K562 (cell line): ENCODE data around the gene PSMD4. TPM values are rescaled to one million over a fixed set of nuclear protein-coding genes. Genes with fewer than 3 reads are reported as not detected.
A peak's percentile ranks its signal among the peaks of the same experiment; 100 is the strongest.

Source experiments
- ATF3 ChIP-seq, 2 experiments: fragments of 450-650 bp in 1 of 2; sonication (generic) in 1 of 2; formaldehyde crosslinking in 1 of 2; IDR thresholded peaks in 1 of 2; conservative IDR thresholded peaks in 1 of 2; 2 replicates each; pipeline versions ENCODE4 v1.6.1 to v1.8.1; 2016 to 2023; ENCODE audit warnings: mild to moderate bottlenecking in 2 of 2, moderate library complexity in 2 of 2, inconsistent platforms in 1 of 2, missing genetic modification reagents in 1 of 2
- BACH1 ChIP-seq: fragments of 200-800 bp; sonication (Bioruptor generic); IDR thresholded peaks from 2 replicates; pipeline ENCODE4 v1.6.1; 2016; ENCODE audit warnings: missing genetic modification characterization, missing compliant biosample characterization
- FOS ChIP-seq: IDR thresholded peaks from 3 replicates; pipeline ENCODE4 v1.6.1; 2011; ENCODE audit not compliant: insufficient read length; ENCODE audit errors: extremely low read depth
- GTF2F1 ChIP-seq: IDR thresholded peaks from 2 replicates; pipeline ENCODE4 v1.6.1; 2011; ENCODE audit warnings: low read depth, low read length, improper control_type of control experiment
- KLF13 ChIP-seq: fragments of 450-650 bp; IDR thresholded peaks from 2 replicates; pipeline ENCODE4 v1.6.1; 2016; ENCODE audit warnings: missing genetic modification characterization, low read depth, mild to moderate bottlenecking, missing compliant biosample characterization, moderate library complexity, borderline replicate concordance
- MAZ ChIP-seq, 2 experiments: fragments of 450-650 bp in 1 of 2; sonication (generic) in 1 of 2; formaldehyde crosslinking; IDR thresholded peaks in 1 of 2; conservative IDR thresholded peaks in 1 of 2; 2 replicates each; pipeline versions ENCODE4 v1.4.0 to v1.5.0; 2020; ENCODE audit warnings: mild to moderate bottlenecking in 1 of 2, missing genetic modification reagents in 1 of 2
- MED1 ChIP-seq: sonication (generic); formaldehyde crosslinking; IDR thresholded peaks from 2 replicates; pipeline ENCODE4 v1.8.1; 2023; ENCODE audit warnings: missing genetic modification reagents, borderline replicate concordance
- MTA3 ChIP-seq: fragments of 450-650 bp; formaldehyde crosslinking; IDR thresholded peaks from 2 replicates; pipeline ENCODE4 v1.6.1; 2017; ENCODE audit warnings: mild to moderate bottlenecking, borderline replicate concordance
- MYC ChIP-seq, 2 experiments: fragments of 250-450 bp in 1 of 2; sonication (Bioruptor Pico) in 1 of 2; IDR thresholded peaks; 2 replicates each; pipeline versions ENCODE4 v1.5.1 to v1.6.1; 2012 to 2021; ENCODE audit warnings: low read depth in 2 of 2, borderline replicate concordance in 1 of 2, improper control_type of control experiment in 1 of 2, low read length in 1 of 2, mild to moderate bottlenecking in 1 of 2, moderate library complexity in 1 of 2
- NELFE ChIP-seq: IDR thresholded peaks from 2 replicates; pipeline ENCODE4 v1.6.1; 2011; ENCODE audit warnings: mild to moderate bottlenecking; ENCODE audit not compliant: insufficient read depth, insufficient read length
- NR2C1 ChIP-seq, 2 experiments: fragments of 450-650 bp; IDR thresholded peaks; 2 replicates each; pipeline ENCODE4 v1.6.1; 2017; ENCODE audit warnings: mild to moderate bottlenecking in 2 of 2, antibody characterized with exemption in 1 of 2, inconsistent platforms in 1 of 2, missing compliant biosample characterization in 1 of 2, missing genetic modification characterization in 1 of 2
- TAF15 ChIP-seq: fragments of 200-400 bp; formaldehyde crosslinking; IDR thresholded peaks from 2 replicates; pipeline ENCODE4 v1.6.1; 2017; ENCODE audit warnings: mild to moderate bottlenecking, low read depth, low read length, moderate library complexity
- UBTF ChIP-seq, 2 experiments: IDR thresholded peaks; 2 replicates each; pipeline ENCODE4 v1.6.1; 2012; ENCODE audit warnings: improper control_type of control experiment in 2 of 2, low read depth in 2 of 2, low read length in 2 of 2, borderline replicate concordance in 1 of 2
- WHSC1 ChIP-seq: IDR thresholded peaks from one replicate; pipeline ENCODE4 v1.6.1; 2012; ENCODE audit warnings: low read length, control low read depth, inconsistent platforms
- ZBTB8A ChIP-seq: fragments of 450-650 bp; IDR thresholded peaks from 2 replicates; pipeline ENCODE4 v1.6.1; 2018; ENCODE audit warnings: mild to moderate bottlenecking, moderate library complexity; ENCODE audit not compliant: partially characterized antibody
- ZKSCAN8 ChIP-seq: fragments of 200-800 bp; sonication (Bioruptor generic); IDR thresholded peaks from 2 replicates; pipeline ENCODE4 v1.6.1; 2016; ENCODE audit warnings: missing genetic modification characterization, missing compliant biosample characterization
- ZNF197 ChIP-seq: fragments of 200-800 bp; sonication (Bioruptor generic); IDR thresholded peaks from 2 replicates; pipeline ENCODE4 v1.6.1; 2016; ENCODE audit warnings: low read depth, missing genetic modification characterization, missing compliant biosample characterization
- ZNF3 ChIP-seq: fragments of 250-450 bp; sonication (Bioruptor Pico); IDR thresholded peaks from 2 replicates; pipeline ENCODE4 v1.5.0; 2021; ENCODE audit warnings: mild to moderate bottlenecking, moderate library complexity
- ZNF354B ChIP-seq: fragments of 250-450 bp; sonication (Bioruptor Pico); IDR thresholded peaks from 2 replicates; pipeline ENCODE4 v1.4.0; 2020
- ZNF395 ChIP-seq: fragments of 200-800 bp; sonication (Bioruptor generic); IDR thresholded peaks from 2 replicates; pipeline ENCODE4 v1.6.1; 2017; ENCODE audit warnings: missing genetic modification characterization, missing compliant biosample characterization
- ZNF644 ChIP-seq: fragments of 200-800 bp; sonication (Bioruptor generic); IDR thresholded peaks from 2 replicates; pipeline ENCODE4 v1.6.1; 2016; ENCODE audit warnings: low read depth, missing genetic modification characterization, missing compliant biosample characterization
- ZNF699 ChIP-seq: fragments of 250-450 bp; sonication (Bioruptor Pico); IDR thresholded peaks from 2 replicates; pipeline ENCODE4 v1.8.0; 2021; ENCODE audit warnings: mild to moderate bottlenecking, moderate library complexity; ENCODE audit not compliant: insufficient replicate concordance
- polyA plus RNA-seq, 8 experiments: library from polyadenylated mRNA; depleted of rRNA in 4 of 8; stranded (reverse) in 5 of 8; unstranded in 3 of 8; fragments of >200 nt; fragmentation: Nextera tagmentation in 2 of 8; fragmentation: Illumina TruSeq in 1 of 8; extraction: Ambion mirVana in 2 of 8; extraction: Trizol in 1 of 8; gene quantifications; 2 replicates each; pipeline versions ENCODE4 v1.2.1 to v1.2.3, GENCODE V29; 2011 to 2014; ENCODE audit warnings: inconsistent platforms in 1 of 8, missing spikeins in 1 of 8
- total RNA-seq, 7 experiments: library from RNA; depleted of rRNA in 6 of 7; stranded (reverse); fragments of >200 nt in 6 of 7; fragmentation: Illumina TruSeq in 2 of 7; extraction: Trizol in 2 of 7; gene quantifications; 2 replicates each; pipeline versions ENCODE4 v1.2.1 to v1.2.3, GENCODE V29; 2011 to 2021; ENCODE audit warnings: low replicate concordance in 1 of 7

Gene PSMD4
- total and polyA plus RNA-seq, 9 of the 15 experiments (the other 6 are each of a cell fraction or from before 2014, with no cell fraction given) = 194 to 353 (median 295) TPM

GRCh38 chr1:151281225-151281968 lies 26.9 kb downstream of the PSMD4 start (continued):
- TF ChIP-seq FOS (no peak), MAZ (CRISPR knock-in tag; conservative IDR thresholded peaks at IDR 0.05 in 1 of 2, IDR thresholded peaks at IDR 0.05 in 1 of 2) (peak; percentile 62 to 92; a peak in 3 of 4 replicates), MTA3 (peak; percentile 90; the same call in 1 of the 2 replicates), ZBTB8A (no peak), BACH1 (tag) (no peak), ZNF197 (no peak), ZNF699 (no peak), ZNF3 (CRISPR knock-in tag) (no peak), MYC (IDR thresholded peaks at IDR 0.05; ENCODE audit: low read depth, low read length) (peak; percentile 83), MYC (CRISPR knock-in tag; IDR thresholded peaks at IDR 0.05; ENCODE audit: borderline replicate concordance, low read depth) (peak; percentile 85), NELFE (no peak), NR2C1 (IDR thresholded peaks at IDR 0.05) (peak; percentile 67), NR2C1 (tag; IDR thresholded peaks at IDR 0.05) (peak; percentile 70), TAF15 (no peak), UBTF (IDR thresholded peaks at IDR 0.05; ENCODE audit: borderline replicate concordance in 1 of 2, low read depth in 2 of 2, low read length in 2 of 2) (0 out of 4 replicates have a peak, but pooled peaks of 1 of the 2 experiments have one; percentile 33), ZNF644 (tag) (no peak; the same call in 1 of the 2 replicates), ZNF395 (CRISPR knock-in tag) (peak; percentile 75), GTF2F1 (peak; percentile 26), MED1 (CRISPR knock-in tag) (no peak), ZKSCAN8 (CRISPR knock-in tag) (no peak), WHSC1 (no peak), KLF13 (tag) (peak; percentile 37; the same call in 1 of the 2 replicates), ZNF354B (no peak), ATF3 (IDR thresholded peaks at IDR 0.05) (peak; percentile 100), ATF3 (CRISPR knock-in tag; conservative IDR thresholded peaks at IDR 0.05) (peak; percentile 98)
